Activated CD4-positive, alpha-beta memory T cell treated with anti-CD3 and anti-CD28 coated beads, Interleukin-2, amount 10 ng/mL, durations not matched to agents 7 days and 5 days (primary cell): ENCODE data around the gene CEP78. TPM values are rescaled to one million over a fixed set of nuclear protein-coding genes. Genes with fewer than 3 reads are reported as not detected.

Experiments
- CTCF ChIA-PET: fragments of 350-600 bp; sonication (Branson Sonifier 250); formaldehyde crosslinking; loops from one replicate; lab custom pipeline; 2021; ENCODE audit warnings: antibody characterized with exemption, inconsistent platforms; lab: Charles Lee
- POLR2A ChIA-PET: fragments of 350-600 bp; sonication (Branson Sonifier 250); formaldehyde crosslinking; loops from one replicate; lab custom pipeline; 2021; ENCODE audit warnings: antibody characterized with exemption; lab: Charles Lee
- DNase-seq: peaks from one replicate; pipeline ENCODE4 v3.0.0-alpha.2; 2020
- H3K27ac Mint-ChIP-seq: one replicate; pipeline ENCODE4 v1.8.0; 2021; ENCODE audit warnings: mild to moderate bottlenecking, mixed read lengths
- H3K27me3 Mint-ChIP-seq: one replicate; pipeline ENCODE4 v1.8.0; 2021; ENCODE audit warnings: mixed read lengths
- H3K36me3 Mint-ChIP-seq: one replicate; pipeline ENCODE4 v1.8.0; 2021; ENCODE audit warnings: low read depth, mixed read lengths
- H3K4me1 Mint-ChIP-seq: one replicate; pipeline ENCODE4 v1.8.0; 2021; ENCODE audit warnings: mixed read lengths
- H3K4me3 Mint-ChIP-seq: one replicate; pipeline ENCODE4 v1.8.0; 2021; ENCODE audit warnings: mild to moderate bottlenecking, mixed read lengths
- H3K9me3 Mint-ChIP-seq: one replicate; pipeline ENCODE4 v1.8.0; 2021; ENCODE audit warnings: mixed read lengths
- total RNA-seq, 2 experiments: library from RNA; stranded (reverse); gene quantifications; one replicate each; pipeline ENCODE4 v1.2.3, GENCODE V29; 2021

The CEP78 gene
- total RNA-seq, 2 experiments from 2014 or later: 41.8 to 44.3 TPM

DNA sequence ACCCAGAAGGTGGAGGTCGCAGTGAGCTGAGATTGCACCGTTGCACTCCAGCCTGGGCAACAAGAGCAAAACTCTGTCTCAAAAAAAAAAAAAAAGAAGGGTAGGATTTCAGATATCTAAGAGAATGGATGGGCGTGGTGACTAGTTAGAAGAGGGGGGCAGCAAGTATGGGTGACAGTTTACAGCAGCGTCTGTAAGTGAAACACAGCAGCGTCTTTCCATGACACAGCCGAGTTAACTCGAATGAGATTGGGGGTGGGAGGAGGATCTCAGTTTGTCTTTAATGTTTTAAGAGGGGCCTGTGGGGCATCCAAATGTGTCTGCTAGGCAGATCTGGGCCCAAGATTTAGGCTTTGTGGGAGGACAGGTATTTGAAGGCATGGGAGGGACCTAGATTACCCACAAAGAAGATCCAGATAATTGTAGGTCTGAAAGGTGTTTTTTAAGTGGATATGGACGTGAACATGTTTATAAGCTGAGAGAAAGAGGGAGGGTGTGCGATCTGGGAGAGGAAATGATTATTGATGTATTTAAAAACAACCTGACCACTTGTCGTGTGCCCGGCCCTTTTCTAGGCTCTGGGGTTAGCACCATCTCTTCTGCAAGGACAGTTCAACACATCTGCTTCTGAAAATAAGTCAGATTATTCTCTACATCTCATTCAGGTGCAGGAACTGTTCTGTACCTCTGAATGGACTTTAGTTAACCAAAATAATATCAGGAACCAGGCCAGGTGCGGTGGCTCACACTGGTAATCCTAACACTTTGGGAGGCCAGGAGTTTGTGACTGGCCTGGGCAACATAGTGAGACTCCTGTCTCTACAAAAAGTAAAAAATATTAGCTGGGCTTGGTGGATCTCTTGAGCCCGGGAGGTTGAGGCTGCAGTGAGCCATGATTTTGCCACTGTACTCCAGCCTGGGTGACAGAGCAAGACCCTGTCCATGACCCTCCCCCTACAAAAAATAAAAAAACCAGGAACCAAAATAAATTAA is 2.5 kb downstream of the CEP78 start:
- Mint-ChIP-seq H3K36me3 (peaks cover 40% of the 10 kb centered on the region), H3K4me1 (peaks cover 60% of the 10 kb centered on the region), H3K27ac (no peak overlapping the region), H3K9me3 (no peaks in the 10 kb centered on the region), H3K27me3 (no peaks in the 10 kb centered on the region), H3K4me3 (peak overlapping the region; percentile 32)
- ChIA-PET POLR2A (interaction anchor here (2.4 to 6.6 kb wide), 2 partner anchors 37 to 59 kb away, joined by 13 to 51 read pairs; partner anchors contain the start of gene PSAT1), CTCF (interaction anchor here (0.8 to 1.6 kb wide), 4 partner anchors 13 to 261 kb away, joined by 3 to 4 read pairs (median 4); partner anchors contain the start of gene PSAT1)
- DNase-seq: no peak

DNA sequence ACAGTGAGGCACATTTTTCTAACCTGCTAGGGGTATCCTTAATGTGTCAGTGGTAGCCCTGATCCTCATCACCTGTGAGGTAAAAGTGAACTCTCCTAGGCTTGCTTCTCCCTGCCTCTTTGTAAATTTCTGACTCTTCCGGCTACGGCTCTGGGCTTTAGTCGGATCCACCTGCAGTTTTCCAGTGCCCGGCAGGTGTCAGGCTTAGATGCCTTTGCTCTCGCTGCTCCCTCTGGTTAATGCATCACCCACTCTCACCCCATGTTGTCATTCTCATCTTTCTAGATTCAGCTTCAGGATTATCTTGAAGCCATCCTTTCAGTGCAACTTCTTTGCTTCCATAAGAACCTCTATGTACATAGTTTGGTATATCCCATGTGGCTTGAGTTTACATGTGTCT is 3.6 kb downstream of the CEP78 start:
- POLR2A ChIA-PET: interaction anchor here (6.6 kb wide), 1 partner anchor 58 kb away, joined by 51 read pairs; the partner anchor contains the start of gene PSAT1
- DNase-seq: no peak

DNA sequence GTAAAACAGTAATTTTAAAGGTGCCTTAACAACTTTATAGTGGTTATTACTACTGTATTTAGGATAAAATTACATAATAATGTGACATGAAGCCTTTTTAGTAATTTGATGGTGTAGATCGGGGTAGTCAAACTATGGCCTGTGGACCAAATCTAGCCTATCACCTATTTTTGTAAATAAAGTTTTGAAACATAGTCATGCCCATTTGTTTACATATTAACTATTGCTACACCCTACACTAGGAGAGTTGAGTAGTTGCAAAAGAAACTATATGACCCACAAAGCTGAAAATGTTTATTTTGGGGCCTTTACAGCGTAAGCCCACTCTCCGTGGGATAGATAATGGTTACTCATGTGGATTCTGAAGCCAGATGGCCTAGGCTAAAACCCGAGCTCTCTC is 6.2 kb downstream of the CEP78 start:
- ChIA-PET POLR2A (no interaction called here), CTCF (no interaction called here)
- no peaks in the 10 kb centered on the region for H3K9me3 Mint-ChIP-seq
- H3K27ac Mint-ChIP-seq: no peak overlapping the region
- peaks cover 57% of the 10 kb centered on the region for H3K36me3 Mint-ChIP-seq
- no peaks in the 10 kb centered on the region for H3K27me3 Mint-ChIP-seq
- H3K4me3 Mint-ChIP-seq: no peak overlapping the region
- peaks cover 47% of the 10 kb centered on the region for H3K4me1 Mint-ChIP-seq
- DNase-seq: no peak

More for the DNA sequence above, 3.6 kb downstream of the CEP78 start:
- CTCF ChIA-PET: interaction anchor here (1.3 to 1.6 kb wide), 2 partner anchors 57 to 262 kb away, joined by 3 to 4 read pairs; partner anchors contain the start of gene PSAT1
- no peaks in the 10 kb centered on the region for H3K9me3 Mint-ChIP-seq
- H3K4me1 Mint-ChIP-seq: peaks cover 59% of the 10 kb centered on the region
- H3K36me3 Mint-ChIP-seq: peaks cover 44% of the 10 kb centered on the region
- H3K4me3 Mint-ChIP-seq: no peak overlapping the region
- no peaks in the 10 kb centered on the region for H3K27me3 Mint-ChIP-seq
- no peak overlapping the region for H3K27ac Mint-ChIP-seq

DNA sequence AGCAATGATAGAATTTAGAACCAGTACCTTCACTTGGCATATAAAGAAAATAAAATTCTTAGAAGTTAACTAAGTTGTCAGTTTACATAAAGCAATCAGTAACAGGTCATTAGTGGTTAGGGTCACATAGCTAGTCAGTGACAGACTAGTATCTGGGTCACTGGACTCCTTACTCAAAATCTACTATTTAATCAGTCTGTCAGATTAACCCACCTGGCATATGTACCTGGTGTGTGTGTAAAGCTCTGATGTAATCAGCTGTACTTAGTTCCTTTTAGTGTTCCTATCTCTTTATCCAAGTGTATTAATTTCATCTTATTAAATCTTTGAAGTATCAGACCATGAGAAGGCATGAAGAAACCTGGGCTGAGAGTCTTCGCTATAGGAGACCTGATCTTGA is 7.3 kb downstream of the CEP78 start:
- Mint-ChIP-seq H3K4me3 (no peak overlapping the region), H3K4me1 (peaks cover 38% of the 10 kb centered on the region), H3K9me3 (no peaks in the 10 kb centered on the region), H3K27ac (no peak overlapping the region), H3K27me3 (no peaks in the 10 kb centered on the region), H3K36me3 (peaks cover 60% of the 10 kb centered on the region)
- POLR2A ChIA-PET: no interaction called here
- CTCF ChIA-PET: no interaction called here
- DNase-seq: no peak

DNA sequence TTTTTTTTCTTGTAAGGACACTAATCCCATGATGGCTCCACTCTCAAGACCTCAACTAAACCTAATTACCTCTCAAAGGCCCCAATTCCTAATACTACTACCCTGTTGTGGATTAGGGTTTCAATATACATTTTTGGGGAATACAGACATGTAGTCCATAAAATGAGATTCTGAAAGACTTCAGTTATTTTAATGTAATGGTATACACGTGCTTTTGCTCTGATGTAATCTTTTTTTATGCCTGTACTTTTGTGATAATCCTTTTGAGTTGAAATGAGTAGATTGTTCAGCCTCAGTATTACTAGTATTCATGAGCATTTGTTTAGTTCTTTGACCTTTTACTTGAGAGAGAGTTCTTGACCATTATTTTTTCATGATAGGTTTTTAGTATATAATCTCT is 9.5 kb downstream of the CEP78 start:
- H3K27ac Mint-ChIP-seq: no peak overlapping the region
- peaks cover 17% of the 10 kb centered on the region for H3K4me1 Mint-ChIP-seq
- no peaks in the 10 kb centered on the region for H3K27me3 Mint-ChIP-seq
- no peaks in the 10 kb centered on the region for H3K9me3 Mint-ChIP-seq
- H3K36me3 Mint-ChIP-seq: peaks cover 55% of the 10 kb centered on the region
- no peak overlapping the region for H3K4me3 Mint-ChIP-seq
- DNase-seq: no peak
- POLR2A ChIA-PET: no interaction called here
- CTCF ChIA-PET: no interaction called here

DNA sequence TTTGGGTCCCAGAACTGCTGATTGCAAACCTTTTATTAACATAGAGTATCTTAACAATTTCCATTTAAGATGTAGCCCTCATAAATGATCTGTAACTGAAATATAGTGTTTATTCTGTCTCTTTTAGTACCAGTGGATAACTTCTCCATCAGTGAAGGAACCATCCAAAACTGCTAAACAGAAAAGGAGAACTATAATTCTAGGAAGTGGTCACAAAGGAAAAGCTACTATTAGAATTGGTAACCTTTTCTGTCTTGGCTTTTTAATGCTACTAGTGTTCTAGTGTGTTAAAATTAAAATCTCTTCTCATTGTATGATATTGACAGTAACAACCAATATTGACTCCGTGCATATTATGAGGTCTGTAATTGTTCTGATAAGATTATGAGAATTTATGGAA is 12.8 kb downstream of the CEP78 start:
- no peak for DNase-seq
- CTCF ChIA-PET: no interaction called here
- Mint-ChIP-seq H3K36me3 (peaks cover 44% of the 10 kb centered on the region), H3K4me1 (peaks cover 6% of the 10 kb centered on the region), H3K27me3 (no peaks in the 10 kb centered on the region), H3K9me3 (no peaks in the 10 kb centered on the region), H3K27ac (no peak overlapping the region), H3K4me3 (no peak overlapping the region)
- POLR2A ChIA-PET: no interaction called here

DNA sequence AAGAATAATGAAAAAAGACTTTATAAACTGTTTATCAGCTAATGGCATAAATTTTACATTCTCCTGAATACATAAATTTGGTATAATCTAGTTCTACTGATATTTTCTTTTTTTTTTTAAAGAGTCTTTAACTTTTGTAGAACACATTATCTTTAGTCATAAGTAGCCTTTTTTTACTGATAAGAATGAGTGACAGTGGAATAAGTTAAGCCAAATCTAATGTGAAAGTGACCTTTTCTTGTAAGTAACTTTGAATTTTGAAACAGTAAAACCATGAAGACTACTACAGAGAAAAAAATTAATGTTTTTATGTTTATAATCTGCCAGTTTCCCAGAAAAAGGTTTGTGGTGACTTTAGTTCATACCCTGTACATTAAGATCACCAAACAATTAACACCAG is 13.7 kb downstream of the CEP78 start:
- no peaks in the 10 kb centered on the region for H3K27me3 Mint-ChIP-seq
- H3K27ac Mint-ChIP-seq: no peak overlapping the region
- H3K4me1 Mint-ChIP-seq: peaks cover 6% of the 10 kb centered on the region
- ChIA-PET POLR2A (no interaction called here), CTCF (no interaction called here)
- no peak overlapping the region for H3K4me3 Mint-ChIP-seq
- no peak for DNase-seq
- no peaks in the 10 kb centered on the region for H3K9me3 Mint-ChIP-seq
- peaks cover 47% of the 10 kb centered on the region for H3K36me3 Mint-ChIP-seq

DNA sequence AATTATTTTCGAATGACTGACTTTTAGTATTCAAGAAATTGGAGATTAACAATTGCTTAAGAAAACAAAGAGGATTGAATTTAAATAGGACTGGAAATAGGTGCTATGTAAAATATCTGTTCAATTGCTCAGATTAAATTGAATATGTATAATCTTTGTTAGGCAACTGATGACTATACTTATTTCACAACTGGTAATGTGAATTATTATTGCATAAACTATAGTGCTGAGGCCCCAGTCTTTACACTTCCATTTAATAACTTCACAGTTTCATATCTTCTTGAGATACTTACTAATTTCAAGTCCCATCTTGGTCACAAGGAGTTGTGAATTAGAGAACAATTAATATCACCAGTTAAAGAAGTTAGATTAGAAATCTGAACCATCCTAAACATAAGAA is 16.7 kb downstream of the CEP78 start:
- H3K4me3 Mint-ChIP-seq: no peak overlapping the region
- ChIA-PET POLR2A (no interaction called here), CTCF (no interaction called here)
- H3K27me3 Mint-ChIP-seq: no peaks in the 10 kb centered on the region
- no peak overlapping the region for H3K27ac Mint-ChIP-seq
- peaks cover 6% of the 10 kb centered on the region for H3K4me1 Mint-ChIP-seq
- H3K36me3 Mint-ChIP-seq: peaks cover 47% of the 10 kb centered on the region
- no peaks in the 10 kb centered on the region for H3K9me3 Mint-ChIP-seq
- no peak for DNase-seq

DNA sequence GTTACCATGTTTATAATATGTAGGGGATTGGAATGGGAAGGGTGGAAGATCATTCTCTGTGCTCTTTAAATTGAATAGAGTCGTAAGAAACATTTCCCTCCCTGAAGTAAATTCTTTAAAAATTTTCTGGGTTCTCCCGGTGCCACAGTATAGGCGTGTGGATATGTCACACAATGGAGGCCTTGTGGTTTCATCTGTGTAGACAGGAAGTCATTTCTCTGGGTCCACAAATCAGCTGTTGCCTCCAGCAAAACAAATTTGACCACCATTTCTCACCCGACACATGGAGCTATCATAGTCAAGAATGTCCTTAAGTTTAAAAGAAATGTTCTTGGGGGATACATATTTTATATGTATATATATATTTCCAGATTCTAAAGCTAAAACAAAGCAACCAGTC is 17.4 kb downstream of the CEP78 start:
- Mint-ChIP-seq H3K27ac (no peak overlapping the region), H3K36me3 (peaks cover 42% of the 10 kb centered on the region), H3K9me3 (no peaks in the 10 kb centered on the region), H3K4me3 (no peak overlapping the region), H3K4me1 (peaks cover 6% of the 10 kb centered on the region), H3K27me3 (no peaks in the 10 kb centered on the region)
- POLR2A ChIA-PET: no interaction called here
- DNase-seq: no peak
- CTCF ChIA-PET: no interaction called here

DNA sequence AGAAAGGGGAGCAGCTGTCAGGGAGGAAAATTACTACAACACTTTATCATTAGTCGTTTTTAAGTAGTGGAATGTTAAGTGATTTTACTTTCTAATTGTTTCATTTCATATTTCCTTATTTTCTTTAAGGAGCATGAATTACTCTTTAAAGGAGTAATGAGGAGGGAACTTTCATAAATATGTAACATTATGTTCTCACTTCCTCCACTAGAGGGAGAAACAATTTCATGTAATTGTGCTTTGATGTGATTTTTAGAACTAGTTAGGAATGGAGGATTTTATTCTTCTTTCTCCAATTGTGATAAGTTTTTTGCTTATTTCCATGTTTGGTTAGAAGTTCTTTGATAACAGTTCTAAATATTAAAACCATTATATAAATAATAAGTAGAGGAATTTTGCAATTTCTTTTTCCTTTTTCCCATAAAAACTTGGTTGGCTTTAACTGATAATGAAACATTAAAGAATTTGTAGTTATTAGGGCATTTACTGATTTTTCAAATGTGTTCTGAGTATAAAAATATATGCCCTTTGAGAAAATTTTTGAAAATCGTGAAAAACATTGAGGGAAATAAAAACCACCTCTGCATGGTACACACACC is 25.6 kb downstream of the CEP78 start:
- Mint-ChIP-seq H3K27me3 (no peaks in the 10 kb centered on the region), H3K36me3 (peaks cover 26% of the 10 kb centered on the region), H3K27ac (no peak overlapping the region), H3K4me3 (no peak overlapping the region), H3K9me3 (no peaks in the 10 kb centered on the region), H3K4me1 (no peaks in the 10 kb centered on the region)
- ChIA-PET POLR2A (no interaction called here), CTCF (interaction anchor here (2.2 to 3.6 kb wide), 2 partner anchors 108 kb away, joined by 8 to 13 read pairs; no protein-coding TSS in a partner anchor)
- no peak for DNase-seq

DNA sequence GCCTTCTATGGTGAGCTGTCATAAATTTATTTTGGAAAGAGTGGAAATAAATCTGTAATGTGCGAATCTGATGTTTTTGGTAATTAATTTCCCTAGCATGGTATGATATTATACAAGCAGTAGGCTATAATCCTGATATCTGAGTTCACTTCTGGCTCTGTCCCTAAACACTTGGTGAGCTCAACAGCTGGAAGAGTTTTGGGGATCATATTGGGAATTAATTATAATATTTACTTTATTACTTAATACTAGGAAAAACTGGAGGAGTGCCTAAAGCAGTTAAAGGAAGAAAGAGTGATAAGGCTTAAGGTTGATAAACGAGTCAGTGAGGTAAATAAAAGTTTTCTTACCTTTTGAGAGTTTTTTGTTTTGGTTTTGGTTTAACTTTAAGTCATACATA is 26.8 kb downstream of the CEP78 start:
- Mint-ChIP-seq H3K4me1 (no peaks in the 10 kb centered on the region), H3K4me3 (no peak overlapping the region), H3K27ac (no peak overlapping the region), H3K27me3 (no peaks in the 10 kb centered on the region), H3K36me3 (peaks cover 26% of the 10 kb centered on the region), H3K9me3 (no peaks in the 10 kb centered on the region)
- DNase-seq: no peak
- CTCF ChIA-PET: interaction anchor here (3.6 kb wide), 1 partner anchor 107 kb away, joined by 13 read pairs; no protein-coding TSS in a partner anchor
- POLR2A ChIA-PET: no interaction called here

DNA sequence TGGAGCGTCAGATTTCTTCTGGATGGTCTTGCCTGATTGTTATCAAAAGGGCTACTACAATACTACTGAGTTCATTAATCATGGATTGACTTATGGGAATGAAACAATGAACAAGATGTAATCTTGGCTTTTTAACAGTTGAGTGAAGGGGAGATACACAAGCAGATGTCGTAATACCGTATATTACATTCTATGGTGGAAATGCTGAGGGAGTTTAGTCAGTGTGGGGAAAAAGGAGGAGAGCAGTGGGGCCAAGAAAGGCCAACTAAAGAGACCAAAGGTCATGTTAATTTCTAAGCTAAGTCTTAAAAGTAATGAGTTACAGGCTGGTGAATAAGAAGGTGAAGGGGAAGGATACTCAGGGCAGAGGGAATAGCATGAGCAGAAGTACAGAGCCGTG is 32.0 kb downstream of the CEP78 start:
- no peaks in the 10 kb centered on the region for H3K9me3 Mint-ChIP-seq
- peaks cover 46% of the 10 kb centered on the region for H3K36me3 Mint-ChIP-seq
- ChIA-PET CTCF (no interaction called here), POLR2A (no interaction called here)
- H3K27me3 Mint-ChIP-seq: no peaks in the 10 kb centered on the region
- H3K27ac Mint-ChIP-seq: no peak overlapping the region
- H3K4me1 Mint-ChIP-seq: no peaks in the 10 kb centered on the region
- DNase-seq: no peak
- H3K4me3 Mint-ChIP-seq: no peak overlapping the region

DNA sequence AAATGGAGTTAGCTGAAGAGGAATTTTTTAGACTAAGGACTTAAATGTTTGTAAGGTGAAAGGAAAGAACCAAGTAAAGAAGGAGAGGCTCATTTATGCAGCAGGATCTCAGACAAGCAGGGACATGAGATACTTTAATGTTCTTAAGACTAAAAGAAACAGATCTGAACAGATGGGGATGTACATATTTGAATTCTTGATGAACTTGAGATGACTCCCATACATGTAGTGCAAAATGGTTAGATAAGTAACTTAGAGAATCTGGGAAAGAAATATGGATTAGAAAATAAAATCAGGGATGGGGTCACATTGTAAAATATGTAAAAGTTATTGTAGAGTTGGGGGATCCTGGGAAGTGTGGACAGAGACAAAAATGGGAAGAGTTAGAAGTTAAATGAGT is 33.9 kb downstream of the CEP78 start:
- CTCF ChIA-PET: no interaction called here
- Mint-ChIP-seq H3K36me3 (peaks cover 44% of the 10 kb centered on the region), H3K4me3 (no peak overlapping the region), H3K27ac (no peak overlapping the region), H3K9me3 (no peaks in the 10 kb centered on the region), H3K4me1 (no peaks in the 10 kb centered on the region), H3K27me3 (no peaks in the 10 kb centered on the region)
- DNase-seq: no peak
- POLR2A ChIA-PET: no interaction called here
